HuH-7 (cell line): ENCODE measurements around the gene FUOM.

Source experiments
- DNase-seq: peaks from one replicate; pipeline ENCODE4 v3.0.0; 2011; ENCODE audit warnings: low spot score

The FUOM gene

GRCh38 chr10:133357285-133358161 lies at the start of gene FUOM:
TSS of gene FUOM (minus strand) at chr10:133358019. CDS start at chr10:133358007, 12 bp downstream.
- DNase-seq = peak; percentile 90

- DNase-seq = no peak
These were observed 48.2 kb upstream of the FUOM start for GRCh38 chr10:133405844-133406527.

- no peak for DNase-seq
These were observed 47.5 kb upstream of the FUOM start for GRCh38 chr10:133405272-133405671.

GRCh38 chr10:133403784-133404183 lies 46.0 kb upstream of the FUOM start:
- no peak for DNase-seq

- no peak for DNase-seq
These were observed 45.5 kb upstream of the FUOM start for GRCh38 chr10:133403359-133403758.

- DNase-seq = no peak
These were observed 44.3 kb upstream of the FUOM start for GRCh38 chr10:133401981-133402725.

GRCh38 chr10:133401500-133401899 lies 43.7 kb upstream of the FUOM start:
- no peak for DNase-seq

- no peak for DNase-seq
These were observed 43.0 kb upstream of the FUOM start for GRCh38 chr10:133400624-133401424.

GRCh38 chr10:133399123-133399601 lies 41.3 kb upstream of the FUOM start:
- DNase-seq = no peak

- DNase-seq = no peak
These were observed 40.1 kb upstream of the FUOM start for GRCh38 chr10:133397938-133398337.

- no peak for DNase-seq
These were observed 38.3 kb upstream of the FUOM start for GRCh38 chr10:133396035-133396624.

GRCh38 chr10:133394801-133395221 lies 37.0 kb upstream of the FUOM start:
- no peak for DNase-seq

- peak; percentile 78 for DNase-seq
These were observed 36.3 kb upstream of the FUOM start, which contains the start of gene MTG1 for GRCh38 chr10:133394064-133394663. TSS of gene MTG1 (plus strand) at chr10:133394157. CDS start at chr10:133394221, 64 bp downstream.

GRCh38 chr10:133393401-133394063 lies 35.7 kb upstream of the FUOM start:
- DNase-seq = peak; percentile 99

GRCh38 chr10:133391761-133392518 lies 34.1 kb upstream of the FUOM start:
- no peak for DNase-seq

- DNase-seq = no peak
These were observed 33.4 kb upstream of the FUOM start for GRCh38 chr10:133391249-133391635.

GRCh38 chr10:133390597-133391248 lies 32.9 kb upstream of the FUOM start:
- no peak for DNase-seq

GRCh38 chr10:133388973-133389818 lies 31.4 kb upstream of the FUOM start:
- no peak for DNase-seq
